MG63 (cell line): ENCODE measurements around the gene PIGQ. TPM values are rescaled to one million over a fixed set of nuclear protein-coding genes. Genes with fewer than 3 reads are reported as not detected.

Experiments used
- DNase-seq: peaks from one replicate; pipeline ENCODE4 v3.0.0-alpha.2; 2020
- H3K27me3 ChIP-seq: fragments of 250-450 bp; sonication (Bioruptor Pico); 2 replicates; pipeline ENCODE4 v1.5.1; 2020; ENCODE audit warnings: mild to moderate bottlenecking, moderate library complexity
- H3K36me3 ChIP-seq: fragments of 250-450 bp; sonication (Bioruptor Pico); 2 replicates; pipeline ENCODE4 v1.5.1; 2020; ENCODE audit warnings: mild to moderate bottlenecking, moderate library complexity
- H3K4me3 ChIP-seq: fragments of 250-450 bp; sonication (Bioruptor Pico); 2 replicates; pipeline ENCODE4 v1.5.1; 2020; ENCODE audit warnings: mild to moderate bottlenecking, moderate library complexity
- H3K9me3 ChIP-seq: fragments of 250-450 bp; sonication (Bioruptor Pico); 2 replicates; pipeline ENCODE4 v1.5.1; 2020; ENCODE audit warnings: mild to moderate bottlenecking, moderate library complexity
- total RNA-seq: library from RNA; depleted of rRNA; stranded (reverse); fragments of >200 nt; shearing (Covaris generic); gene quantifications from 2 replicates; pipeline ENCODE4 v1.2.3, GENCODE V29; 2014; ENCODE audit warnings: low replicate concordance

Gene PIGQ
- total RNA-seq, 1 experiment from 2014 or later, result 31.7 TPM

DNA sequence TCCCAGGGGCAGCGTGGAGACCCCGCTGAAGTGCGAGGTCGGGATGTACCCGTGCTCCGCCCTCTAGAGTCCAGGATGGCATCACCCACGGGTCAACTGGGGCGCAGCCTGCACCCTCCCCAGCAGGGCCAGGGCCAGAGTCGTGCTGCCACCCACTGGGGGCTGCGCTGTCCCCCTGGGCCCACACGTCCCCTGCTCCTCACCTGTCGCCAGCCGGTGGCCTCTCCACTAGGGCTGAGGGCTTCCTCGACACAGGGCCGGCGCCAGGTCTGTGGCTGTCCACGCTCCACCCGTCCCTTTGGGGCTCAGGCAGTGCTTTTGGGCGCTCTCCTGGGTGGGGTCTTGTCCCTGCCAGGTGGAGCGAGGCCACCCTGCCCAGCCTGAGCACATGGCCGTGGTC is 21.2 kb upstream of the PIGQ start:
- Histone ChIP-seq H3K9me3 (no peaks in the 10 kb centered on the region), H3K36me3 (peaks cover 39% of the 10 kb centered on the region), H3K4me3 (no peak overlapping the region), H3K27me3 (no peaks in the 10 kb centered on the region)
- DNase-seq, result no peak

DNA sequence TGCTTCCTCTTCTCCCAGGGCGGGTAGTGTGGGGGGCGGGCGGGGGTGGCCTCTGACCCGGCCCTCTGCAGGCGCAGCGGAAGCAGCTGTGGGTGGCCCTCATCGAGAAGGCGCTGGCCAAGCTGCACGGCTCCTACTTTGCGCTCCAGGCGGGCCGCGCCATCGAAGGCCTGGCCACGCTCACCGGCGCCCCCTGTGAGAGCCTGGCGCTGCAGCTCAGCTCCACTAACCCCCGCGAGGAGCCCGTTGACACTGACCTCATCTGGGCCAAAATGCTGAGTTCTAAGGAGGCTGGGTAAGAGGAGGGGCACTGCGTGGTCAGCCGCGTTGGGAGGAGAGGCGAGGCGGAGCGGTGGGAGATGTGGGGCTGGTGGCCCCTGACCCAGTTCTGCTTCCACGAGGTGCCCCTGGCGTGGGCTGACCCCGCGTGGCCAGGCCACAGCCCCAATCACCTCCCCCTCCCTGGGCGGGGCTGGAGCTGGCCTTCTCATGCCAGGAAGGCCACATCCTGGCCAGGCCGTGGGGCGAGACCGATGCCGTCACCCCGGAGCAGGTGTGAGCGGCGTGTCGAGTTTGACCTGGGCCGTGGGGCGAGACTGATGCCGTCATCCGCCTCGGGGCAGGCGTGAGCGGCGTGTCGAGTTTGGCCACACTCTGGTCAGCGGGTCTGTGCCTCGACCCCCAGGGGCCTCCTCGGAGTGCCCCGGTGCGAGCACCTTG is 20.1 kb upstream of the PIGQ start:
- H3K4me3 ChIP-seq, result no peak overlapping the region
- peaks cover 42% of the 10 kb centered on the region for H3K36me3 ChIP-seq
- H3K27me3 ChIP-seq, result no peaks in the 10 kb centered on the region
- no peak for DNase-seq
- H3K9me3 ChIP-seq, result no peaks in the 10 kb centered on the region

DNA sequence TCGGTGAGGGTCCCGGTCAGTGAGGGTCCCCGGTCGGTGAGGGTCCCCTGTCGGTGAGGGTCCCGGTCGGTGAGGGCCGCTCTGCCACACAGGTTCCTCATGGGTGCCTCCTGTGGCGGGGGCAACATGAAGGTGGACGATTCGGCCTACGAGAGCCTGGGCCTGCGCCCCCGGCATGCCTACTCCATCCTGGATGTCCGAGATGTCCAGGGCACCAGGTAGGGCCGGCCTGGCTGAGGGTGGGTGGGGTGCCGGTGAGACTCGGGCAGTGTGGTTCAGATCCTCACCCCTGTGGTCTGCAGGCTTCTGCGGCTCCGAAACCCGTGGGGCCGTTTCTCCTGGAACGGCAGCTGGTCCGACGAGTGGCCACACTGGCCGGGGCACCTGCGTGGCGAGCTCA is 18.6 kb upstream of the PIGQ start:
- H3K27me3 ChIP-seq, result no peaks in the 10 kb centered on the region
- H3K36me3 ChIP-seq, result peaks cover 42% of the 10 kb centered on the region
- DNase-seq, result no peak
- no peaks in the 10 kb centered on the region for H3K9me3 ChIP-seq
- no peak overlapping the region for H3K4me3 ChIP-seq

DNA sequence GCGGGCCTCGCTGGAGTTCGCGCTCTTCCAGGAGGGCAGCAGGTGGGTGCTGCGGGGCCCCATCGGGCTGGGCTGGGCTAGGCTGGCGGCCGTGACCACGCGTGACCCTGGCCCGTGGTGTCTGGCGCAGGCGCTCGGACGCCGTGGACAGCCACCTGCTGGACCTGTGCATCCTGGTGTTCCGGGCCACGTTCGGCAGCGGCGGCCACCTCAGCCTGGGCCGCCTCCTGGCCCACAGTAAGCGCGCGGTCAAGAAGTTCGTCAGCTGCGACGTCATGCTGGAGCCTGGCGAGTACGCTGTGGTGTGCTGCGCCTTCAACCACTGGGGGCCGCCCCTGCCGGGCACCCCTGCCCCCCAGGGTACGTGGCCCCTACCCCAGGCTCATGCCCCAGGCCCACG is 17.6 kb upstream of the PIGQ start:
- no peaks in the 10 kb centered on the region for H3K9me3 ChIP-seq
- no peak overlapping the region for H3K4me3 ChIP-seq
- no peaks in the 10 kb centered on the region for H3K27me3 ChIP-seq
- H3K36me3 ChIP-seq, result peaks cover 39% of the 10 kb centered on the region
- no peak for DNase-seq

DNA sequence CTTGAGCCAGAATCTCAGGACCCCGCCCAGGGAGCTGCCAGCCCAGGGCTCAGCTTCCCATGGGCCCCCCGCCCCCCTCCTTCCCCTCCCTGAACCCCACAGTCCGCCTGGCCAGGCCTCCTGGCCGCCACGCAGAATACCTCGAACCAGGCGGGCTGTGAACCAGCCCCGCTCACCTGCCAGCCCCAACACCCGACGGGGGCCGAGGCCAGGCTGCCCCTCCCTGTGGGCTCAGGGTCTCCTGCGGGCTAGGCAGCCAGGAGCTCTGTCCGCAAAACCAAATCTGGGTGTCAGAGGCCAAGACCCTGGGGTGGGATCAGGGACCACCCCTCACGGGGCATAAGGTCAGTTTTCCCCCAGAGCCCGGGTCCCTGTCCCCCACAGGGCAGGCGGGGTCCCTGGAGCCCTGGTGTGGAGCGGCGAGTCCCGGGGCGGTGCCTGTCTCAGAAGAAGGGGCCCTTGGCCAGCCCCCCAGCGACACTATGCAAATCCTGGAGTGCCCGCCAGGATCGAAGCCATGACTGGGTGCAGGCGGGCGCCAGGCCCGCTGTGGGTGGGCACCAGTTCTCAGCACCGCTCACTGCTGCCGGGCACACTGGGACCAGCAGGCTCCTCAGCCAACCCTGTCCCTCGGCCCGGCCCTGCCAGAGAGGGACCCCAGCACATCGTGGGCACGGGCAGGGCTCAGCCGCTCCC is 16.0 kb upstream of the PIGQ start:
- H3K9me3 ChIP-seq, result no peaks in the 10 kb centered on the region
- H3K36me3 ChIP-seq, result peaks cover 25% of the 10 kb centered on the region
- no peak for DNase-seq
- H3K4me3 ChIP-seq, result no peak overlapping the region
- no peaks in the 10 kb centered on the region; the same call in 1 of the 2 replicates for H3K27me3 ChIP-seq

DNA sequence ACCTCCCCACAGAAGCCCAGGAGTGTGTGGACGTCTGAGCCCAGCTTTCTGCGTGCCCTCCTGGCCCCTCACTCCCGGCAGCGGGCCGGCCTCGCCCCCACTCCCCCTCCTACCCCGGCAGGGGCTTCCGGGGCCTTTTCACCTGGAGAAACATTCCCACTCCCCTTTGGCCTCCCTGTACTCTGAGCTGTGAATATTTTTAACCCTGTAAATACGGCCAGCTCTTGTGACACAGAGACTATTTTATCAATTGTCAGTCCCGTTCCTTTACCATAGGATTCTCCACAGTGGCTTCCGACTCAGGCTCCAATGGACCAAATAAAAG is 15.5 kb upstream of the PIGQ start:
- DNase-seq, result no peak
- Histone ChIP-seq H3K9me3 (no peaks in the 10 kb centered on the region), H3K4me3 (no peak overlapping the region), H3K27me3 (peaks cover under 1% of the 10 kb centered on the region; the same call in 1 of the 2 replicates), H3K36me3 (peaks cover 24% of the 10 kb centered on the region)

DNA sequence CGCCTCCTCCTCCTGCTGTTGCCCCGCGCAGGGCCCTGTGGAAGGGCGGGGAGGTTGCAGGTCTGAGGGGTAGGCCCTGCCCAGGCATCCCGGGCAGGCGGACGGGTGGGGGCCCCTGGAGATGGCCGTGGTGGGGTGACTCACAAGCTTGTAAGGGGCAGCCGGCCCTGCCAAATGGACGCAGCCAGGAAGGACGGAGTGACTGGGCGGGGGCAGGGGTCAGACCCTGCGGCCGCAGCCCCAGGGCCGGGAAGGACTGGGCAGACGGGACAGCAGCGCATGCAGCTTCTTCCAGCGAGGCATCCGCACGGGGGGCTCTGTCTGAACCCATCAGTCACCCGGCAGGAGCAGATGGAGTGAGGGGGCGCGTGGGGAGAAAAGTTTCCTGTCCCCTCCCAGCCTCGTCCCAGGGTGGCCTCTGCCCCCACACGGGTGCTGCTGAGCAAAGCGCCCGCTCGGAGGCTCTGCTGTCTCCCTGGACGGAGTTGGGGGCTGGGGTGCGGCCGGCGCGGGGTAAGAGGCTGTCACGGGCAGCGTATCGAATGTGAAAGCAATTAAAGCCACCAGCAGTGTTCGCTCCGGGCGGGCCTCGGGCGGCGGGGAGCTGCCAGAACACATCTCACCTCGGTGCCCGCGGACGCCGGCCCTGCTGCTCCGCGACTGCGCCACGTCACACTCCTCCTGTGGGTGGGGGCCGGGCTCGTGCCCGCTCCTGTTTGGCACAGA is 15.0 kb upstream of the PIGQ start:
- Histone ChIP-seq H3K27me3 (peaks cover 6% of the 10 kb centered on the region), H3K4me3 (no peak overlapping the region), H3K36me3 (peaks cover 19% of the 10 kb centered on the region), H3K9me3 (no peaks in the 10 kb centered on the region)
- peak; percentile 40 for DNase-seq

DNA sequence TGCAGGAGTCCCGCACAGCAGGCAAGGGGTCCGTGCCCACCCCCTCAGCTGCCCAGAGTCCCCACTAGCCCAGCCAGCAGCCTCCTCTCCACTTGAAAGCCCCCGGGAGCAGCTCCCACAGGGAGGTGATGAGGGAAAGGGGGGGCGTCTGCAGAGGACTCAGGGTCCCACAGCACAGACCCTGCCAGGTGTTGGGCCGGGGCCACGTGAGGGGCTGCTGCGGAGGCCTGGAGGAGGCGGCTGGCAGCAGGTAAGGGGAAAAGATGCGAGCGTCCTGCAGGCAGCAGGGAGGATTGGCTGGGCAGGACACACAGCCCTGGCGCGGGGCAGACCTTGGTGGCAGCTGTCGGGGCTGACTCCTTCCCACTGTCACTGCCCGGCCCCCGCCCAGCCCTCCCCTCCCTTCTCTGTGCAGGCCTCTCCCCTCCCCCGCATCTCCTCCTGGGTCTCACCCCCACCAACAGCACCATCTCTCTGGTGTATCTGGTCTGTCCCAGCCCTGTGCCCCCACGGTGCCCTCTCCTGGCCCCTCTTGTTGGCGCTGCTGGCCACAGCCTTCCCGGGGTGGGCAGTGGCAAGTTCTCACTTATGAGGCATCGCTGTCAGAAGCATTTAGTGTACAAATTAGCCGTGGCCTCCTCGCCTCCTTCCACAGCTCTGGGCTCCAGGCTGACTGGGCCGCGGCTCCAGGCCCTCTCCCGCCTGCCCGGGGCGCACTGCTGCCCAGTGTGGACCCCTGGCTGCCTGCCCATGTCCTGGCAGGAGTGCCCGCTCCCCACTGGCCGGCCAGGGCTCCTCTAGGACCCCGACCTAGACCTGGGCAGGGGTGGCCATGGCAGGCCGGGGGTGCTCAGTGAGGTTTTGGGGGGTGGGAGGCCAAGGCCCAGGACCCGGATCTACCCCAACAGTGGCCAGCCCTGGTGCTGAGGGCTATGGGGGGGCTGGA is 14.0 kb upstream of the PIGQ start:
- DNase-seq, result no peak
- H3K36me3 ChIP-seq, result peaks cover 17% of the 10 kb centered on the region
- no peaks in the 10 kb centered on the region for H3K9me3 ChIP-seq
- peaks cover 7% of the 10 kb centered on the region for H3K27me3 ChIP-seq
- no peak overlapping the region for H3K4me3 ChIP-seq

DNA sequence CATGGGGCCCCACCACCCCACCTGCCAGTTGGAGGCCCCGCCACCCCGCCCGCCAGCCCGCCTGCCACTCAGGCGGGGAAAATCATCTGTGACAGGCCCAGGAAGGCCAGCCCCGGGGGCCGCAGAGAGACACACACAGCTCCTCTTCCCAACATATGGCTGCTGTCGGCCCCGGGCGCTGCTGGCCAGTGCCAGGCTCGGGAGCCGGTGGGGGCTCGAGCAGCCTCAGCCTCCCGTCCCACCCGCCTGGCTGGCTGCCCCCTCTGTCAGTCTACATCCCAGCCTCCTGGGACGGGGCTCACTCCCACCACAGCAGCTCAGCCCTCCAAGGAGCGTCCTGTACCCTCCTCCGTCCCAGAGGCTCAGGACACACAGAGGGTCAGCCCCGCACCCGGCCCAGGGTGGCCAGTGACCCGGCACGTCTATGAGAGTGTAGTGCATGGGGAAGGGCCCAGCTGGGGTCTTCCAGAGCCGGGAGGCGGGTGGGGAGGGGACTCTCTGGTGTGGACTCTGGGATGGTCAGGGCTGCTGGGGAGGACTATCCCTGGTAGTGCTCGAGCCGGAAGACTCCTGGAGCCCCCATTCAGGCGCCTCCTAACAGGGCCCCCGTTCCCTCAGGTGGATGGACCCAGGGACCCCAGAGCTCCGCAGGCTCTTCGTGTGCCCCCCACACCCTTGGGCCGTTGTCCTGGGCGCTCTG is 13.1 kb upstream of the PIGQ start:
- Histone ChIP-seq H3K4me3 (no peak overlapping the region), H3K27me3 (peaks cover 15% of the 10 kb centered on the region), H3K9me3 (no peaks in the 10 kb centered on the region), H3K36me3 (peaks cover 12% of the 10 kb centered on the region)
- no peak for DNase-seq

DNA sequence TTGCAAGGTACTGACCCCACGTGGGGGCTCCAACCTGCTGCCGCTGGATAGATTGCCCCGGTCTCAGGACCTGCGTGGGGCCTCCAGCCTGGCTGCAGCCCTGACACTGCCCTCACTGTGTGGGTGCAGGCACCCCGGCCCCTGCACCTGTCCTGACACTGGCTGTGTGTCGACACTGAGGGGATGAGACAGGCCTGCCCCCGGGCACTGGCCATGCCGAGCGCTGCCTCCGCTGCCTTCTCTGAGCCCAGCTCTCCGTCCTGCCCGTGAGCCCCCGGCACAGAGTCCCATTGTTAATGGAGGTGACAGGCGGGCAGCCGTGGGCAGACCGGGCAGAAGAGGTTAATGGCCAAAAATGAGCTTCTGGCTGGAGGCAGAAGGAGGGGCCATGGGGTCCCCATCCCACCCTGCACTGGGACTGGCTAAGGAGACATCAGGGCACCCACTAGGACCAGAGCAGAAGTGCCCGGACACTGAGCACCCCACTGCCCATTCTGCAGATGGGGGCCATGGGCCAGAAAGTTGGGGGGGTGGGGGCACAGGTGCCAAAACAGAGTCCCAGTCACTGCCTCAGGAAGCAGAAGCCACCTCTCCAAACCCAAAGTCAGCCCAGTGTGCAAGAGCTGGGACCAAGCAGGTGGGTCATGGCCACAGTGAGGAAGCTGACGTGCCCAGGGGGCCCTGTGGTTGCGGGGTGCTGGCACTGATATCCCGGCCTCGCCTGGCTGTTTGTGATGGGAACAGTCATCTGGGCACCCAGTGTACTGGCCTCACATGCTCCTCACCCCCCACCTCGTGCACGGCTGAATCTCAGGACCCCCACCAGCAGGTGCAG is 12.1 kb upstream of the PIGQ start:
- Histone ChIP-seq H3K27me3 (peaks cover 21% of the 10 kb centered on the region), H3K36me3 (peaks cover 6% of the 10 kb centered on the region; the same call in 1 of the 2 replicates), H3K9me3 (no peaks in the 10 kb centered on the region), H3K4me3 (no peak overlapping the region)
- DNase-seq, result no peak

DNA sequence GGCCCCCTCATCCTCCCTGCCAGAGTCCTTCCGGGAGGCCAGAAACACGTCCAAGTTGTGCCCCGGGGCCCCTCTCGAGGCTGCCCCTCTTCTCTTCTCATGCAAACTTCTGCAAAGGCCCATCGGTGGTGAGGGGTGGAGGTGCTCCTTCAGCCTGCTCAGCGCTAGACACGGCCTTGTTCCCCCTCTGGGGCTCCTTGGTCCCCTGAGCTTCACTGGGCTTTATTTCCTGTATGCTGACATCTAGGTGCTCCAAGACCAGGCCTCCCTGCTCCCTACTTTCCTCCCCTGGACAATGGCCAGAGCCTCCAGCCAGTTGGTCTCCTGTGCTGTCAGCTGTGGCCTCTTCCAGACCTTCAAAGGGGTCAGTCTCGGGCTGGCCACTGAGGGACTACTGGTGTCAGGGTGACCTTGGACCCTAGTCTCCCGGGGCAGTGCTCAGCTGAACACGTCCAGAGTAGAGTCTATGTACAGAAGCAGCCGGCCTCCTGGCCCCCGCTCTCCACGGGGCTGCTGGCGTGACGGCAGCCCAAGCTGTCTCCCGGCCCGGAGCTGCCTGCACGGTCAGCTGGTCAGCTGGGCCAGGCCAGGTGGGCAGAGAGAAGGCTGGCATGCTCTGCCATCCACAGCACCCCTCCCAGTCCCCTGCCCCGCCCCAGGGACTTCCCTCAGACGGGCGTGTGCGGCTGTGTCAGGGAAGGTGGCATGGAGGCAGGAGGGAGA is 11.3 kb upstream of the PIGQ start:
- peaks cover 21% of the 10 kb centered on the region for H3K27me3 ChIP-seq
- DNase-seq, result no peak
- peaks cover 3% of the 10 kb centered on the region; the same call in 1 of the 2 replicates for H3K36me3 ChIP-seq
- H3K4me3 ChIP-seq, result no peak overlapping the region
- H3K9me3 ChIP-seq, result no peaks in the 10 kb centered on the region

DNA sequence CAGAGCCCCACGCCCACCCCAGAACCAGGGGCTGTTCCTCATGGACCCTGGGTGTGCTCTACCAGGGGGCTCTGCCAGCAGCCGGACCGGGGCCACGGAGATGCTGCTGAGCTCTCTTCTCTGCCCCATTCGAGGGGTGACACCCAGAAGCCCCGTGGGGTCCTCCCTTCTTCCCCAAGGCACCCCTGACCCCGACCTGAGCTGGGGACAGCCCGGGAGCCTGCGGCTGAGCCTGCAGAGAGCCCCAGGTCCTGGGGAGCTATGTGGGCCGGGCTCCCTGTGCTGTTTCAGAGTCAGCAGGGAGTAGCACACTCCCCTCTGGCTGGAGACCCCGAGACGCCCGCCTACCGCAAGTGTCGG is 10.8 kb upstream of the PIGQ start:
- H3K27me3 ChIP-seq, result peaks cover 21% of the 10 kb centered on the region
- H3K36me3 ChIP-seq, result peaks cover 3% of the 10 kb centered on the region; the same call in 1 of the 2 replicates
- no peak for DNase-seq
- H3K4me3 ChIP-seq, result no peak overlapping the region
- H3K9me3 ChIP-seq, result no peaks in the 10 kb centered on the region

DNA sequence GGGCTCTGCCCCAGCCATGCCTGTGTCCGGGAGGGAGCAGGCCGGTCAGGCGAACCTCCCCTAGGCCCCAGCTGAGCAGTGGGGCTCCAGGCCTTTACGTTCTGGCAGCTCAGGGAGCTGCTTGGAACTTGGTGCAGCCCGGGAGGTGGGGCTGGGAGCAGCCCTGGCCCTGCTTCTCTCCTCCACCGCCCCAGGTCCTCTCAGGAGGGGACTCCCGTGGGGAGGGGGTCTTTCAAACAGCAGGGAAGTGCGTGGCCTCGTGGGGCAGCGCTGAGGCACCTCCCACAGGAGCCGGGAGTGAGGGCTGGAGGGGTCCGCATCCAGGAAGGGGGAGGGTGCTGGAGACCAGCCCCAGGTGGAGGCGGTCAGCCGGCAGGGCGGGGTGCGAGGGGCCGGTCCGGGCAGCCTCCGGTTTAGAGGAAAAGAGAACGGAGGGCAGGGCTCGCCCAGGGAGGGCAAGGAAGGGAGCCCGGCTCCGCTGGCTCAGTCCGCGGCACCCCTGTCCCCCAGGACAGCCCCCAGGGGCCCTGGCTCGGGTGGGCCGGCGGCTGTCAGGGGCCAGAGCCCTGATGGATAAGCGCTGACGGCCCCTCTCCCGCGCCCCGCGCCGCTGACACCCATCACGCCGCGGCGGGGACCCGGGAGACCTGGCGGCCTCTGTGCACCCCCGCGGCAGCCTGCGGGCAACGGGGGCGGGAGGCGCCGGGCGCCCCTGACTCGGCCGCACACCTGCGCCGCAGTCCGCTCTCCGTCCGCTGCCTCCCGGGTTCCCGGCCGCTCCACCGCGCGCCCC is 10.2 kb upstream of the PIGQ start:
- Histone ChIP-seq H3K27me3 (peaks cover 21% of the 10 kb centered on the region), H3K36me3 (no peaks in the 10 kb centered on the region; the same call in 1 of the 2 replicates), H3K9me3 (no peaks in the 10 kb centered on the region), H3K4me3 (no peak overlapping the region)
- no peak for DNase-seq

DNA sequence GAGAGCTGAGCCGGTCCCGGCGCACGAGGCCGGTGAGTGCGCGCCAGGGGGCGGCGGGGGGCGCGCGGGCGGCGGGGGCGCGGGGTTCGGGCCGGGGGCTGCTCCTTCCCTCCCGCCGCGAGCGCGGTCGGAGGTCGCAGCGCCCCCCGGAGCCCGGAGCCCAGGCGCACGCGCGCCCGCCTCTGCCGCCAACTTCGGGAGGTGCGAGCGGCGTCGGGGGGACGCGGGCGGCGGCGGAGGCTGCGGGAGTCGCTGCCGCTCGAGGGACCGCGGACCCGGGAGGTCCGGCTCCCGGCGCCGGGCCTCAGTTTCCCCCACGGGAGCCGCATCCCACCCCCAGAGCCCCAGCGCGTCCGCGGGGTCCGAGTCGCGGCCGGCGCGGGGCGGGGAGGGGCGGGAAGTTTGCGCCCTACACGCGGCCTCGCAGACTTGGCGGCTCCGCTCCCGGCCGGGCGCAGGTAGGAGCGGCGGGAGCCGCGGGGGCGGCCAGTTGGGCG is 9.5 kb upstream of the PIGQ start, which contains the start of gene PRR35:
TSS of gene PRR35 (plus strand) at position 191 of the 497 bp plus-strand sequence. CDS start 2,901 bp downstream, outside the sequence.
- Histone ChIP-seq H3K36me3 (no peaks in the 10 kb centered on the region), H3K9me3 (no peaks in the 10 kb centered on the region), H3K27me3 (peaks cover 21% of the 10 kb centered on the region), H3K4me3 (no peak within 1 kb of the TSS)
- no peak for DNase-seq
